Panc1 (cell line): ENCODE results near the gene BBOF1. TPM values are rescaled to one million over a fixed set of nuclear protein-coding genes. Genes with fewer than 3 reads are reported as not detected.
A peak's percentile ranks its signal among the peaks of the same experiment; 100 is the strongest.
"Not testable (repeated sequence)": the region's sequence is repeated elsewhere in the genome, so short reads cannot be mapped to it uniquely, and the experiment has no call there.

Source experiments
- ATAC-seq: fragments of 200-7000 bp; cut with Tn5 transposase; 2 replicates; pipeline ENCODE4 v1.9.1; 2020; ENCODE audit warnings: mild to moderate bottlenecking, moderate library complexity
- BruUV-seq: library from RNA; stranded (reverse); fragments of 400-500 nt; replicated peaks from 2 replicates; lab custom pipeline; 2021; lab: Mats Ljungman, UMichigan
- CTCF ChIA-PET: fragments of 300-600 bp; sonication (Branson Sonifier 250); formaldehyde crosslinking; loops from one replicate; lab custom pipeline; 2022; ENCODE audit warnings: antibody characterized with exemption; lab: Charles Lee
- POLR2A ChIA-PET: fragments of 300-600 bp; sonication (Branson Sonifier 250); formaldehyde crosslinking; loops from one replicate; lab custom pipeline; 2022; ENCODE audit warnings: antibody characterized with exemption; lab: Charles Lee
- DNase-seq: peaks from one replicate; pipeline ENCODE4 v3.0.0-alpha.2; 2010; ENCODE audit warnings: low read depth, low spot score
- H3K27ac ChIP-seq: 2 replicates; pipeline ENCODE4 v1.5.1; 2011; ENCODE audit warnings: mild to moderate bottlenecking, low read length, inconsistent platforms
- H3K27me3 ChIP-seq: fragments of 200-500 bp; sonication (Bioruptor generic); 2 replicates; pipeline ENCODE4 v1.6.0; 2014; ENCODE audit warnings: low read length, inconsistent platforms; ENCODE audit not compliant: control insufficient read depth, insufficient read depth
- H3K36me3 ChIP-seq: fragments of 200-500 bp; sonication (Bioruptor generic); 2 replicates; pipeline ENCODE4 v1.5.1; 2014; ENCODE audit warnings: inconsistent platforms, mild to moderate bottlenecking, low read length, moderate library complexity; ENCODE audit not compliant: control insufficient read depth, insufficient read depth
- H3K4me1 ChIP-seq: 2 replicates; pipeline ENCODE4 v1.5.1; 2011; ENCODE audit warnings: inconsistent platforms, mild to moderate bottlenecking, low read length, moderate library complexity; ENCODE audit not compliant: control insufficient read depth, insufficient read depth
- H3K4me3 ChIP-seq, 2 experiments: 2 replicates each; pipeline ENCODE4 v1.5.1; 2011 to 2012; ENCODE audit warnings: low read depth in 2 of 2, low read length in 2 of 2, mild to moderate bottlenecking in 2 of 2, inconsistent platforms in 1 of 2, moderate library complexity in 1 of 2
- H3K9me3 ChIP-seq: fragments of 200-500 bp; sonication (Bioruptor generic); 2 replicates; pipeline ENCODE4 v1.5.1; 2014; ENCODE audit warnings: low read depth, mild to moderate bottlenecking, inconsistent platforms, low read length, moderate library complexity; ENCODE audit not compliant: control insufficient read depth, insufficient read depth
- in situ Hi-C: cut with HindIII; loops from 2 replicates; pipeline ENCODE4 v1.10.0; 2016; ENCODE audit warnings: low sequenced_read_pairs, low pct_unique_long_range_greater_than_20kb
- intact Hi-C: fragments of 100-400 bp; cut with micrococcal nuclease; formaldehyde crosslinking; loops from one replicate; pipeline ENCODE4 v1.10.0; 2022; ENCODE audit not compliant: unreplicated experiment
- total RNA-seq: library from RNA; stranded (reverse); gene quantifications from one replicate; pipeline ENCODE4 v1.2.1, GENCODE V29; 2021; ENCODE audit not compliant: unreplicated experiment
- TF ChIP-seq, protein P1 (sequence below): fragments of 450-650 bp; IDR thresholded peaks from 2 replicates; pipeline ENCODE4 v1.5.1; 2017; ENCODE audit warnings: mild to moderate bottlenecking

Gene BBOF1
- total RNA-seq, 1 experiment from 2014 or later: 1.9 TPM

DNA sequence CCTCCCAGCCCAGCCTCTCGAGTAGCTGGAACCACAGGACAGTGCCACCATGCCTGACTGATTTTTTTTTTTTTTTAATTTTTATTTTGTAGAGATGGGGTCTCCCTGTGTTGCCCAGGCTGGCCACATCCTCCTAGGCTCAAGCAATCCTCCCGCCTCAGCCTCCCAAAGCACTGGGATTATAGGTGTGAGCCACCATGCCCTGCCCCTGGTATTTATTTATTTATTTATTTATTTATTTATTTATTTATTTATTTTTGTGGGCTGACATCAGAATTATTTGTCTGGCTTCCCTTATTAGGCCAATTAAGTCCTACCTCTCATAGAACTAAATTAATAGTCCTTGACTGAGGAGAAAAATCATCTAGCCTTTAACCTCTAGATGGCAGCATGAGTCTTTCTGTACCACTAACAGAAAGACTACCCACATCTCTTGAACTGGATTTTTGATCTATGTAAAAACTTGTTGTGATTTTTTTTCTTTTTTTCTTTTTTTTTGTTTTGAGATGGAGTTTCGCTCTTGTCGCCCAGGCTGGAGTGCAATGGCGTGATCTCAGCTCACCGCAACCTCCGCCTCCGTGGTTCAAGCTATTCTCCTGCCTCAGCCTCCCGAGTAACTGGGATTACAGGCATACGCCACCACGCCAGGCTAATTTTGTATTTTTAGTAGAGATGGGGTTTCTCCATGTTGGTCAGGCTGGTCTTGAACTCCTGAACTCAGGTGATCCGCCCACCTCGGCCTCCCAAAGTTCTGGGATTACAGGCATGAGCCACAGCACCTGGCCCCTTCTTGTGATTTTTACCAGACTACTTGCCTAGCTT is 92.5 kb downstream of the BBOF1 start:
- POLR2A ChIA-PET, BruUV-seq, ATAC-seq, H3K27me3 ChIP-seq, in situ Hi-C loops, H3K4me1 ChIP-seq, H3K9me3 ChIP-seq, H3K36me3 ChIP-seq, H3K4me3 ChIP-seq, H3K27ac ChIP-seq: not testable (repeated sequence)
- DNase-seq: peak; percentile 5
- CTCF ChIA-PET: interaction anchor here (0.6 to 0.7 kb wide), 3 partner anchors 22 to 141 kb away, joined by 3 read pairs; no protein-coding TSS in a partner anchor
- TF ChIP-seq, protein P1, sequence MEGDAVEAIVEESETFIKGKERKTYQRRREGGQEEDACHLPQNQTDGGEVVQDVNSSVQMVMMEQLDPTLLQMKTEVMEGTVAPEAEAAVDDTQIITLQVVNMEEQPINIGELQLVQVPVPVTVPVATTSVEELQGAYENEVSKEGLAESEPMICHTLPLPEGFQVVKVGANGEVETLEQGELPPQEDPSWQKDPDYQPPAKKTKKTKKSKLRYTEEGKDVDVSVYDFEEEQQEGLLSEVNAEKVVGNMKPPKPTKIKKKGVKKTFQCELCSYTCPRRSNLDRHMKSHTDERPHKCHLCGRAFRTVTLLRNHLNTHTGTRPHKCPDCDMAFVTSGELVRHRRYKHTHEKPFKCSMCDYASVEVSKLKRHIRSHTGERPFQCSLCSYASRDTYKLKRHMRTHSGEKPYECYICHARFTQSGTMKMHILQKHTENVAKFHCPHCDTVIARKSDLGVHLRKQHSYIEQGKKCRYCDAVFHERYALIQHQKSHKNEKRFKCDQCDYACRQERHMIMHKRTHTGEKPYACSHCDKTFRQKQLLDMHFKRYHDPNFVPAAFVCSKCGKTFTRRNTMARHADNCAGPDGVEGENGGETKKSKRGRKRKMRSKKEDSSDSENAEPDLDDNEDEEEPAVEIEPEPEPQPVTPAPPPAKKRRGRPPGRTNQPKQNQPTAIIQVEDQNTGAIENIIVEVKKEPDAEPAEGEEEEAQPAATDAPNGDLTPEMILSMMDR: peak; percentile 63
- intact Hi-C loops: loop anchor here (2.0 kb wide), 1 partner anchor 139 kb away; no protein-coding TSS in a partner anchor

Other genes starting within 250 kb of the BBOF1 start
- gene PTGR2, start 167.5 kb upstream of the BBOF1 start, total RNA-seq: 17.1 TPM
- 31.2 TPM for gene ZNF410, start 132.5 kb upstream of the BBOF1 start, total RNA-seq
- gene FAM161B, start 69.3 kb upstream of the BBOF1 start, total RNA-seq: 2.2 TPM
- gene COQ6, start 69.0 kb upstream of the BBOF1 start, total RNA-seq: 18.5 TPM
- 13.0 TPM for gene ENTPD5, start 61 bp upstream of the BBOF1 start, total RNA-seq
- 2.1 TPM for gene ALDH6A1, start 65.1 kb downstream of the BBOF1 start, total RNA-seq
- 6.7 TPM for gene LIN52, start 65.6 kb downstream of the BBOF1 start, total RNA-seq
- not detected for gene VSX2, start 220.1 kb downstream of the BBOF1 start, total RNA-seq